HFFc6 (cell line): ENCODE measurements around the gene CHRM5. TPM values are rescaled to one million over a fixed set of nuclear protein-coding genes. Genes with fewer than 3 reads are reported as not detected.

ENCODE experiments used
- DNase-seq: peaks from one replicate; pipeline ENCODE4 v3.0.0-alpha.2; 2018
- H3K27ac Mint-ChIP-seq: 2 replicates; pipeline ENCODE4 v1.8.0; 2020; ENCODE audit warnings: mild to moderate bottlenecking, mixed read lengths
- H3K27me3 Mint-ChIP-seq: 2 replicates; pipeline ENCODE4 v1.8.0; 2021; ENCODE audit warnings: mild to moderate bottlenecking, moderate library complexity, mixed read lengths; ENCODE audit not compliant: insufficient read depth
- H3K36me3 Mint-ChIP-seq: 2 replicates; pipeline ENCODE4 v1.8.0; 2021; ENCODE audit warnings: low read depth, mixed read lengths
- H3K4me1 Mint-ChIP-seq: 2 replicates; pipeline ENCODE4 v1.8.0; 2020; ENCODE audit warnings: low read depth, mixed read lengths
- H3K4me3 Mint-ChIP-seq: 2 replicates; pipeline ENCODE4 v1.8.0; 2020; ENCODE audit warnings: mild to moderate bottlenecking, moderate library complexity, mixed read lengths
- H3K9me3 Mint-ChIP-seq: 2 replicates; pipeline ENCODE4 v1.8.0; 2020; ENCODE audit warnings: mild to moderate bottlenecking, mixed read lengths
- CTCF ChIP-seq: fragments of 200-600 bp; sonication (generic); IDR thresholded peaks from 2 replicates; pipeline ENCODE4 v1.5.0; 2021; ENCODE audit warnings: antibody characterized with exemption, mild to moderate bottlenecking
- total RNA-seq, 6 experiments: library from RNA; stranded (reverse); fragmentation: NEBNext Ultra II Directional; extraction: Animal tissue kit (Norgen Biotek cat#: 25700); gene quantifications; 2 replicates in 1 of 6; 3 replicates in 5 of 6; pipeline ENCODE4 v1.2.3, GENCODE V29; 2021

CHRM5 gene
- total RNA-seq, 6 experiments from 2014 or later: 0.10 TPM; not detected in 5

DNA sequence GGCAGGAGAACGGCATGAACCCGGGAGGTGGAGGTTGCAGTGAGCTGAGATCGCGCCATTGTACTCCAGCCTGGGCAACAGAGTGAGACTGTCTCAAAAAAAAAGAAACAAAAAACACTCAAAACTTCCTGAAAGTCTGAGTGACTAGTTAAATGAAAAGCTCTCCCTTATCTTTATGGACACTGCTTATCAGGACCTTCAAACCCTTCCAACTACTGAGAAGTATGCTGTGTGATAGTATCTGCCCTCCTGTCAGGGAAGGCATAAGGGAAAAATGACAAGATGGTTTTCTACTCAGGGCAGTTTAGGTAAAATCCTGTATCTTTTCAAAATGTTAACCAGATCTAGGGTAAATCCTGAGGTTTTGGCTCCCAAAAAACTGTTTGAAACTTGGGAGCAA, 111.6 kb downstream of the CHRM5 start:
- Mint-ChIP-seq H3K36me3 (peaks cover 10% of the 10 kb centered on the region; the same call in 1 of the 2 replicates), H3K9me3 (no peaks in the 10 kb centered on the region), H3K27me3 (peaks cover 2% of the 10 kb centered on the region; the same call in 1 of the 2 replicates), H3K4me1 (peaks cover 6% of the 10 kb centered on the region; the same call in 1 of the 2 replicates), H3K27ac (no peak overlapping the region), H3K4me3 (no peak overlapping the region)
- TF ChIP-seq CTCF: no peak
- DNase-seq: no peak

DNA sequence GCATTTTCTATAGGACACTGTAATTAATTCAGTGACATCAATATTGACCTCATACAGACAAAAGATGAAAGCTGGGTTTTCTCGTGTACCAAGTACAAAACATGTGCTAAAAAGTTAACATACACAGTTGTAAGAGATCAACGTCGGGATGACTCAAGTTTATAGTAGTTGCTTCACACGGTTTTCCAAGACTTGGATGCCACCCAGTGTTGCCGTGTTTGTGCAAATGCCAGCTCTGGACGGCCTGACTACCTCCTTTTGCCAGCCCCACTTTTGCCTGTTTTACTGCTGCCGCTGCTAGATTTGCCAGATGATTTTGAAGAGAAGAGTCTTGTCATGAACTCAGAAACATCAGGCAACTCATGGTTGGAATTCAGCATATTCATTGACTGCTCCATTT, 115.8 kb downstream of the CHRM5 start:
- 0 out of 2 replicates have a peak, but pooled peaks cover 2% of the 10 kb centered on the region for H3K27me3 Mint-ChIP-seq
- H3K27ac Mint-ChIP-seq: peak overlapping the region; percentile 25; the same call in 1 of the 2 replicates
- TF ChIP-seq CTCF: no peak
- no peak for DNase-seq
- H3K36me3 Mint-ChIP-seq: peaks cover 20% of the 10 kb centered on the region
- peaks cover 6% of the 10 kb centered on the region; the same call in 1 of the 2 replicates for H3K4me1 Mint-ChIP-seq
- no peak overlapping the region for H3K4me3 Mint-ChIP-seq
- H3K9me3 Mint-ChIP-seq: no peaks in the 10 kb centered on the region

- Mint-ChIP-seq H3K4me3 (no peak overlapping the region), H3K27me3 (0 out of 2 replicates have a peak, but pooled peaks cover 2% of the 10 kb centered on the region), H3K4me1 (peaks cover 6% of the 10 kb centered on the region; the same call in 1 of the 2 replicates), H3K9me3 (no peaks in the 10 kb centered on the region), H3K36me3 (peaks cover 20% of the 10 kb centered on the region), H3K27ac (no peak overlapping the region)
- no peak for DNase-seq
- no peak for TF ChIP-seq CTCF
These were observed 117.4 kb downstream of the CHRM5 start for GRCh38 chr15:34085746-34086145.

GRCh38 chr15:34099914-34100313, 131.6 kb downstream of the CHRM5 start:
- Mint-ChIP-seq H3K36me3 (peaks cover 12% of the 10 kb centered on the region), H3K4me1 (peaks cover 38% of the 10 kb centered on the region), H3K4me3 (peak overlapping the region; percentile 100), H3K27ac (0 out of 2 replicates have a peak overlapping the region, but pooled peaks have one; percentile 2), H3K27me3 (peaks cover 2% of the 10 kb centered on the region), H3K9me3 (no peaks in the 10 kb centered on the region)
- DNase-seq: no peak
- no peak for TF ChIP-seq CTCF

DNA sequence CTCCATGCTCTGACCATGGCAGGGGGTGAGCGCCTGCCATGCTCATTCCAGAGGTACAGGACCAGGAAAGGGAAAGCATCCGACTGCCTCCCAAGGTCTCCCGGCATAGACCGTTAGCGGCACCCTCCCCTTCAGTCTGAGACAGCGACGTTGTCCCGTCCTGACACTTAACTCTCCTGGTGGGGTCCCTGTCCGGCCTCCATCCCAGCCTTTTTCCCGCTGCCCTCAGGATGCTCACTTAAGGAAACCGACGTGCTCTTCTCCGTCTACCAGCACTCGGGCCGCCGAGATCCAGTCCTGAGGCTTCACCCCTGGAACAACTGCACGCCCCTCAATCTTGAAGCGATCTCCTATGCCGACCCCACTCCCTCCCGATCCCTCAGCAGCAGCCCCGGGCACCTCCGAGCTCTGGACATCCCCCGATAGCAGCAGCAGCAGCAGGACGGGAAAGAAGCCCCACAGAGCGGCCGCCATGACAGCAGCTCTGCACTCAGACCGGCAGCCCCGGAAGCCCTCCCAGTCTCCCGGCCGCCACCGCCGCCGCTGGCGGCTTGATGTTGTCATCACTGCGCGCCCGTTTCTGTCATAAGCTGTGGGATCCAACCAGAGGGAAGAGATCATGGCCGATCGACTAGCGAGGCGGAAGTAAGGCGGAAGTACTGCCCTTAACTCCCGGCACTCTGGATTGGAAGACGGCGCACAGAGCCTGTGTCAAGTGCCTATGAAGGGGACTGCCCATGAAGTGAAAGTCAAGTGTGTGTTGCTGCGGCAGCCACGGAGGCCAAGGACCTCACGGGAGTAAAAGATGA, 133.3 kb downstream of the CHRM5 start, which contains the start of the genes EMC7 and PGBD4:
TSS of gene EMC7 (minus strand) at position 497 of the 809 bp plus-strand sequence. CDS start at position 474, 23 bp downstream.
TSS of gene PGBD4 (plus strand) at position 718 of the 809 bp plus-strand sequence. CDS start 449 bp downstream, outside the sequence.
- H3K9me3 Mint-ChIP-seq: no peaks in the 10 kb centered on the region
- H3K27ac Mint-ChIP-seq: peak within 1 kb of the TSS; percentile 99
- H3K4me1 Mint-ChIP-seq: peaks cover 35% of the 10 kb centered on the region
- H3K36me3 Mint-ChIP-seq: peaks cover 12% of the 10 kb centered on the region; the same call in 1 of the 2 replicates
- no peak for TF ChIP-seq CTCF
- peak; percentile 99 for DNase-seq
- peaks cover 2% of the 10 kb centered on the region for H3K27me3 Mint-ChIP-seq
- peak within 1 kb of the TSS; percentile 100 for H3K4me3 Mint-ChIP-seq
